HepG2 (cell line): ENCODE measurements around the gene HSPA1A. TPM values are rescaled to one million over a fixed set of nuclear protein-coding genes. Genes with fewer than 3 reads are reported as not detected.

ENCODE experiments used
- ATF7-NPFF ChIP-seq: sonication (generic); formaldehyde crosslinking; IDR thresholded peaks from 2 replicates; pipeline ENCODE4 v1.8.1; 2023; ENCODE audit warnings: mild to moderate bottlenecking, low read depth, missing genetic modification reagents, moderate library complexity
- FOXA3 ChIP-seq: IDR thresholded peaks from 2 replicates; pipeline ENCODE4 v1.6.1; 2016; ENCODE audit warnings: missing genetic modification reagents, missing compliant biosample characterization
- NFRKB ChIP-seq: fragments of 450-650 bp; IDR thresholded peaks from 2 replicates; pipeline ENCODE4 v1.6.1; 2017
- PHB2 ChIP-seq: fragments of 450-650 bp; IDR thresholded peaks from 2 replicates; pipeline ENCODE4 v1.6.1; 2018; ENCODE audit not compliant: partially characterized antibody
- PHF8 ChIP-seq: sonication (generic); formaldehyde crosslinking; IDR thresholded peaks from 2 replicates; pipeline ENCODE4 v1.5.0; 2020; ENCODE audit warnings: missing genetic modification reagents
- SNAI1 ChIP-seq: sonication (generic); formaldehyde crosslinking; IDR thresholded peaks from 2 replicates; pipeline ENCODE4 v1.5.0; 2020; ENCODE audit warnings: mild to moderate bottlenecking, missing genetic modification reagents, borderline replicate concordance
- SNAPC2 ChIP-seq: sonication (generic); formaldehyde crosslinking; IDR thresholded peaks from 2 replicates; pipeline ENCODE4 v1.8.1; 2022; ENCODE audit warnings: mild to moderate bottlenecking, missing genetic modification reagents
- SOX6 ChIP-seq, 2 experiments: fragments of 450-650 bp in 1 of 2; sonication (generic) in 1 of 2; formaldehyde crosslinking in 1 of 2; IDR thresholded peaks; 2 replicates each; pipeline versions ENCODE4 v1.4.0 to v1.6.1; 2017 to 2020; ENCODE audit warnings: antibody characterized with exemption in 1 of 2, mild to moderate bottlenecking in 1 of 2, missing genetic modification reagents in 1 of 2
- XRCC5 ChIP-seq: fragments of 200-400 bp; formaldehyde crosslinking; optimal IDR thresholded peaks from 2 replicates; pipeline ENCODE3; 2017; ENCODE audit warnings: mild to moderate bottlenecking, low read length
- ZNF136 ChIP-seq: sonication (generic); formaldehyde crosslinking; IDR thresholded peaks from 2 replicates; pipeline ENCODE4 v1.8.1; 2022; ENCODE audit warnings: low read depth, mild to moderate bottlenecking, moderate library complexity, missing genetic modification reagents
- ZNF33A ChIP-seq: sonication (generic); formaldehyde crosslinking; IDR thresholded peaks from 2 replicates; pipeline ENCODE4 v1.5.1; 2020; ENCODE audit warnings: missing genetic modification reagents, mild to moderate bottlenecking, moderate library complexity, borderline replicate concordance
- ZNF446 ChIP-seq: sonication (generic); formaldehyde crosslinking; IDR thresholded peaks from 2 replicates; pipeline ENCODE4 v1.5.0; 2020; ENCODE audit warnings: mild to moderate bottlenecking, missing genetic modification reagents
- ZNF569 ChIP-seq: sonication (generic); formaldehyde crosslinking; IDR thresholded peaks from 2 replicates; pipeline ENCODE4 v1.5.0; 2020; ENCODE audit warnings: mild to moderate bottlenecking, missing genetic modification reagents, moderate library complexity, borderline replicate concordance
- polyA plus RNA-seq, 8 experiments: library from polyadenylated mRNA; depleted of rRNA in 3 of 8; stranded (reverse) in 7 of 8; unstranded in 1 of 8; fragments of >200 nt; fragmentation: Illumina TruSeq in 4 of 8; extraction: Trizol in 4 of 8; gene quantifications; 2 replicates each; pipeline versions ENCODE4 v1.2.1 to v1.2.3, GENCODE V29; 2011 to 2016; ENCODE audit warnings: low read depth in 4 of 8, missing spikeins in 1 of 8, mixed read lengths in 1 of 8; ENCODE audit not compliant: insufficient read depth in 1 of 8
- total RNA-seq, 5 experiments: library from RNA; depleted of rRNA; stranded (reverse); fragments of >200 nt; fragmentation: Illumina TruSeq; extraction: Trizol; gene quantifications; 2 replicates each; pipeline ENCODE4 v1.2.3, GENCODE V29; 2016; ENCODE audit warnings: low read depth in 1 of 5
- TF ChIP-seq, protein P1 (sequence below): sonication (generic); formaldehyde crosslinking; IDR thresholded peaks from 2 replicates; pipeline ENCODE4 v1.8.0; 2022; ENCODE audit warnings: mild to moderate bottlenecking, missing genetic modification reagents; ENCODE audit not compliant: insufficient replicate concordance
- TF ChIP-seq, protein P2 (sequence below): sonication (generic); formaldehyde crosslinking; IDR thresholded peaks from 2 replicates; pipeline ENCODE4 v1.4.0; 2020; ENCODE audit warnings: mild to moderate bottlenecking, missing genetic modification reagents
- TF ChIP-seq, protein P3 (sequence below): sonication (generic); formaldehyde crosslinking; IDR thresholded peaks from 2 replicates; pipeline ENCODE4 v1.5.0; 2020; ENCODE audit warnings: missing genetic modification reagents, mild to moderate bottlenecking, borderline replicate concordance
- TF ChIP-seq, protein P4 (sequence below): sonication (generic); formaldehyde crosslinking; IDR thresholded peaks from 2 replicates; pipeline ENCODE4 v1.4.0; 2020; ENCODE audit warnings: missing genetic modification reagents
- TF ChIP-seq, protein P5 (sequence below): IDR thresholded peaks from 2 replicates; pipeline ENCODE4 v1.6.1; 2018; ENCODE audit warnings: missing genetic modification reagents, mild to moderate bottlenecking, missing compliant biosample characterization
- TF ChIP-seq, protein P6 (sequence below): sonication (generic); formaldehyde crosslinking; conservative IDR thresholded peaks from 2 replicates; pipeline ENCODE4 v1.4.0; 2020; ENCODE audit warnings: mild to moderate bottlenecking, missing genetic modification reagents, moderate library complexity

The HSPA1A gene
- total and polyA plus RNA-seq, 2 of the 13 experiments (the other 11 are each of a cell fraction or from before 2014, with no cell fraction given), result 44.5 to 85.0 TPM

DNA sequence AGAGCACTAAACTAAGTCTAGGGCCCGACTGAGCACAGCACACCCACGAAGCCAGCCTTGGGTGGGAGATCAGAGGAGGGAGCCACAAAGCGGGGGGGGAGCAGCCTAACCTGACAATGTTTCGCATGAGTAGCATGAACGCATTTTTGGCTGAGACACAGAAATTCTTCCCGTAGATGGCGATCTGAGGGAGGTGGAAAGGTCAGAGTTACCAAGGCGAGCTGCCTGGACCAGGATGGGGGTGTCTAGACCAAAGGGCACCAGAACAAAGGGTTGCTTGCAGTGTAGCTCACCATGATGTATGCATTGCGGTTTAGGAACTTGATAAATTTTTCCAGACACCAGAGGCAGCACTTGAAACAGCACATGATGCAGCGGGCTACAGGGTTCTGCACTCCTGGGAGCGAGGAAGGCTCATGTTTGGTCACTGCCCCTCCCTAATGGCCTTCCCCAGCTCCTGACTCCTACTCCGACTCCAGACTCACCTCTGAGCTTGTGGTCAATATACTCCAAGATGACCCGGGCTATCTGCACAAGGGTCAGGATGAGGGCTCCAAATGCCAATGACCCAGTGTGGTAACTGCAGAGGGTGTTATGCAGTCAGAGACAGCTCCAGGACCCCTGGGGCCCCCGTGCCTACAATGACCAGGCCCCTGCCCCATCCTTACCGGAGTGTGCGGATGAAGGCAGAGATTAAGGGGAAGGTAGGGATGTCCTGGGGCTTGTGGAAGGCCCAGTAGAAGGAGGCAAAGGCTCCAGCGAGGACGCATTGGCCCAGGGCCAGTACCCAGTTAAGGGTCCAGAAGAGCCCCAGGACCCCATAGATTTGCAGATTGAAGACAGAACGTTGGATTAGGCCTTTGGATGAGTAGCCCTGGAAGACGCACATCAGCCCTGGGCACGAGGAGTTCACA lies 50.1 kb downstream of the HSPA1A start (continued):
- no peak for TF ChIP-seq ZNF33A (CRISPR knock-in tag)
- TF ChIP-seq NFRKB, result no peak
- TF ChIP-seq, protein P1, sequence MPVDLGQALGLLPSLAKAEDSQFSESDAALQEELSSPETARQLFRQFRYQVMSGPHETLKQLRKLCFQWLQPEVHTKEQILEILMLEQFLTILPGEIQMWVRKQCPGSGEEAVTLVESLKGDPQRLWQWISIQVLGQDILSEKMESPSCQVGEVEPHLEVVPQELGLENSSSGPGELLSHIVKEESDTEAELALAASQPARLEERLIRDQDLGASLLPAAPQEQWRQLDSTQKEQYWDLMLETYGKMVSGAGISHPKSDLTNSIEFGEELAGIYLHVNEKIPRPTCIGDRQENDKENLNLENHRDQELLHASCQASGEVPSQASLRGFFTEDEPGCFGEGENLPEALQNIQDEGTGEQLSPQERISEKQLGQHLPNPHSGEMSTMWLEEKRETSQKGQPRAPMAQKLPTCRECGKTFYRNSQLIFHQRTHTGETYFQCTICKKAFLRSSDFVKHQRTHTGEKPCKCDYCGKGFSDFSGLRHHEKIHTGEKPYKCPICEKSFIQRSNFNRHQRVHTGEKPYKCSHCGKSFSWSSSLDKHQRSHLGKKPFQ (CRISPR knock-in tag), result no peak
- no peak for TF ChIP-seq PHB2
- no peak for TF ChIP-seq SNAI1 (CRISPR knock-in tag)
- TF ChIP-seq, protein P2, sequence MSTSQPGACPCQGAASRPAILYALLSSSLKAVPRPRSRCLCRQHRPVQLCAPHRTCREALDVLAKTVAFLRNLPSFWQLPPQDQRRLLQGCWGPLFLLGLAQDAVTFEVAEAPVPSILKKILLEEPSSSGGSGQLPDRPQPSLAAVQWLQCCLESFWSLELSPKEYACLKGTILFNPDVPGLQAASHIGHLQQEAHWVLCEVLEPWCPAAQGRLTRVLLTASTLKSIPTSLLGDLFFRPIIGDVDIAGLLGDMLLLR (CRISPR knock-in tag), result peak; percentile 38; the same call in 1 of the 2 replicates
- TF ChIP-seq, protein P3, sequence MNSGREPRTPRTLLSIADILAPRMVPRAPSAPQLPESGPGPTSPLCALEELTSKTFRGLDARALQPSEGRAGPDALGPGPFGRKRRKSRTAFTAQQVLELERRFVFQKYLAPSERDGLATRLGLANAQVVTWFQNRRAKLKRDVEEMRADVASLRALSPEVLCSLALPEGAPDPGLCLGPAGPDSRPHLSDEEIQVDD (CRISPR knock-in tag), result no peak
- TF ChIP-seq PHF8 (CRISPR knock-in tag), result peak; percentile 48; the same call in 1 of the 2 replicates
- TF ChIP-seq SNAPC2 (CRISPR knock-in tag), result no peak
- TF ChIP-seq XRCC5, result peak; percentile 34
- peak; percentile 82 for TF ChIP-seq FOXA3 (CRISPR knock-in tag)
- TF ChIP-seq ZNF136 (CRISPR knock-in tag), result 0 out of 2 replicates have a peak, but pooled peaks have one; percentile 50
- no peak for TF ChIP-seq SOX6 (IDR thresholded peaks at IDR 0.05)
- peak; percentile 98 for TF ChIP-seq SOX6 (CRISPR knock-in tag; IDR thresholded peaks at IDR 0.05)
- no peak for TF ChIP-seq ZNF446 (CRISPR knock-in tag)
- TF ChIP-seq, protein P4, sequence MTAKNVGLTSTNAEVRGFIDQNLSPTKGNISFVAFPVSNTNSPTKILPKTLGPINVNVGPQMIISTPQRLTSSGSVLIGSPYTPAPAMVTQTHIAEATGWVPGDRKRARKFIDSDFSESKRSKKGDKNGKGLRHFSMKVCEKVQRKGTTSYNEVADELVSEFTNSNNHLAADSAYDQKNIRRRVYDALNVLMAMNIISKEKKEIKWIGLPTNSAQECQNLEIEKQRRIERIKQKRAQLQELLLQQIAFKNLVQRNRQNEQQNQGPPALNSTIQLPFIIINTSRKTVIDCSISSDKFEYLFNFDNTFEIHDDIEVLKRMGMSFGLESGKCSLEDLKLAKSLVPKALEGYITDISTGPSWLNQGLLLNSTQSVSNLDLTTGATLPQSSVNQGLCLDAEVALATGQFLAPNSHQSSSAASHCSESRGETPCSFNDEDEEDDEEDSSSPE (CRISPR knock-in tag), result peak; percentile 45; the same call in 1 of the 2 replicates
- no peak for TF ChIP-seq ZNF569 (CRISPR knock-in tag)
- TF ChIP-seq, protein P5, sequence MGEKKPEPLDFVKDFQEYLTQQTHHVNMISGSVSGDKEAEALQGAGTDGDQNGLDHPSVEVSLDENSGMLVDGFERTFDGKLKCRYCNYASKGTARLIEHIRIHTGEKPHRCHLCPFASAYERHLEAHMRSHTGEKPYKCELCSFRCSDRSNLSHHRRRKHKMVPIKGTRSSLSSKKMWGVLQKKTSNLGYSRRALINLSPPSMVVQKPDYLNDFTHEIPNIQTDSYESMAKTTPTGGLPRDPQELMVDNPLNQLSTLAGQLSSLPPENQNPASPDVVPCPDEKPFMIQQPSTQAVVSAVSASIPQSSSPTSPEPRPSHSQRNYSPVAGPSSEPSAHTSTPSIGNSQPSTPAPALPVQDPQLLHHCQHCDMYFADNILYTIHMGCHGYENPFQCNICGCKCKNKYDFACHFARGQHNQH (CRISPR knock-in tag), result peak; percentile 87
- TF ChIP-seq, protein P6, sequence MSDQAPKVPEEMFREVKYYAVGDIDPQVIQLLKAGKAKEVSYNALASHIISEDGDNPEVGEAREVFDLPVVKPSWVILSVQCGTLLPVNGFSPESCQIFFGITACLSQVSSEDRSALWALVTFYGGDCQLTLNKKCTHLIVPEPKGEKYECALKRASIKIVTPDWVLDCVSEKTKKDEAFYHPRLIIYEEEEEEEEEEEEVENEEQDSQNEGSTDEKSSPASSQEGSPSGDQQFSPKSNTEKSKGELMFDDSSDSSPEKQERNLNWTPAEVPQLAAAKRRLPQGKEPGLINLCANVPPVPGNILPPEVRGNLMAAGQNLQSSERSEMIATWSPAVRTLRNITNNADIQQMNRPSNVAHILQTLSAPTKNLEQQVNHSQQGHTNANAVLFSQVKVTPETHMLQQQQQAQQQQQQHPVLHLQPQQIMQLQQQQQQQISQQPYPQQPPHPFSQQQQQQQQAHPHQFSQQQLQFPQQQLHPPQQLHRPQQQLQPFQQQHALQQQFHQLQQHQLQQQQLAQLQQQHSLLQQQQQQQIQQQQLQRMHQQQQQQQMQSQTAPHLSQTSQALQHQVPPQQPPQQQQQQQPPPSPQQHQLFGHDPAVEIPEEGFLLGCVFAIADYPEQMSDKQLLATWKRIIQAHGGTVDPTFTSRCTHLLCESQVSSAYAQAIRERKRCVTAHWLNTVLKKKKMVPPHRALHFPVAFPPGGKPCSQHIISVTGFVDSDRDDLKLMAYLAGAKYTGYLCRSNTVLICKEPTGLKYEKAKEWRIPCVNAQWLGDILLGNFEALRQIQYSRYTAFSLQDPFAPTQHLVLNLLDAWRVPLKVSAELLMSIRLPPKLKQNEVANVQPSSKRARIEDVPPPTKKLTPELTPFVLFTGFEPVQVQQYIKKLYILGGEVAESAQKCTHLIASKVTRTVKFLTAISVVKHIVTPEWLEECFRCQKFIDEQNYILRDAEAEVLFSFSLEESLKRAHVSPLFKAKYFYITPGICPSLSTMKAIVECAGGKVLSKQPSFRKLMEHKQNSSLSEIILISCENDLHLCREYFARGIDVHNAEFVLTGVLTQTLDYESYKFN (CRISPR knock-in tag), result peak; percentile 95
- peak; percentile 64; the same call in 1 of the 2 replicates for TF ChIP-seq ATF7-NPFF (CRISPR knock-in tag)
